Ishikawa (cell line): Measurements from ENCODE around the gene RNF220.
A peak's percentile ranks its signal among the peaks of the same experiment; 100 is the strongest.

Source experiments
- CEBPB ChIP-seq: IDR thresholded peaks from 2 replicates; pipeline ENCODE4 v1.6.1; 2012
- CREB1 ChIP-seq: IDR thresholded peaks from 2 replicates; pipeline ENCODE4 v1.6.1; 2012; ENCODE audit warnings: low read depth
- EGR1 ChIP-seq: IDR thresholded peaks from 2 replicates; pipeline ENCODE4 v1.6.1; 2012
- EP300 ChIP-seq: IDR thresholded peaks from 2 replicates; pipeline ENCODE4 v1.6.1; 2012; ENCODE audit warnings: borderline replicate concordance
- FOXM1 ChIP-seq: IDR thresholded peaks from 2 replicates; pipeline ENCODE4 v1.6.1; 2012; ENCODE audit warnings: low read depth, borderline replicate concordance
- MAX ChIP-seq: IDR thresholded peaks from 2 replicates; pipeline ENCODE4 v1.6.1; 2012
- NFIC ChIP-seq: IDR thresholded peaks from 2 replicates; pipeline ENCODE4 v1.6.1; 2012
- RAD21 ChIP-seq: IDR thresholded peaks from 2 replicates; pipeline ENCODE4 v1.6.1; 2012; ENCODE audit warnings: low read depth
- REST ChIP-seq: IDR thresholded peaks from 2 replicates; pipeline ENCODE4 v1.6.1; 2012; ENCODE audit warnings: low read depth, mild to moderate bottlenecking
- TAF1 ChIP-seq: IDR thresholded peaks from 2 replicates; pipeline ENCODE4 v1.6.1; 2012; ENCODE audit warnings: low read depth, mild to moderate bottlenecking
- TCF12 ChIP-seq: IDR thresholded peaks from 2 replicates; pipeline ENCODE4 v1.6.1; 2012; ENCODE audit warnings: low read depth
- TEAD4 ChIP-seq: IDR thresholded peaks from 2 replicates; pipeline ENCODE4 v1.6.1; 2012
- USF1 ChIP-seq: IDR thresholded peaks from 2 replicates; pipeline ENCODE4 v1.6.1; 2012
- YY1 ChIP-seq: IDR thresholded peaks from 2 replicates; pipeline ENCODE4 v1.6.1; 2012; ENCODE audit warnings: low read depth
- ZBTB7A ChIP-seq: IDR thresholded peaks from 2 replicates; pipeline ENCODE4 v1.6.1; 2012; ENCODE audit warnings: low read depth

The RNF220 gene

GRCh38 chr1:44421446-44421884, 16.4 kb downstream of the RNF220 start:
- TF ChIP-seq USF1, result no peak
- TF ChIP-seq TEAD4, result no peak
- TF ChIP-seq CEBPB, result no peak
- no peak for TF ChIP-seq RAD21
- no peak for TF ChIP-seq CREB1
- no peak for TF ChIP-seq FOXM1
- no peak for TF ChIP-seq MAX
- no peak for TF ChIP-seq TAF1
- TF ChIP-seq ZBTB7A, result no peak
- TF ChIP-seq EP300, result no peak
- TF ChIP-seq YY1, result no peak
- no peak for TF ChIP-seq NFIC
- TF ChIP-seq REST, result no peak
- no peak for TF ChIP-seq EGR1
- no peak for TF ChIP-seq TCF12

- TF ChIP-seq USF1, result no peak
Observed at GRCh38 chr1:44422161-44422560, 17.1 kb downstream of the RNF220 start.

GRCh38 chr1:44423591-44424537, 18.8 kb downstream of the RNF220 start:
- TF ChIP-seq ZBTB7A (no peak), NFIC (peak; percentile 93), TEAD4 (peak; percentile 51), TAF1 (no peak)

- TF ChIP-seq REST, result no peak
- TF ChIP-seq TCF12, result no peak
Observed at GRCh38 chr1:44424747-44425146, 19.7 kb downstream of the RNF220 start.

- no peak for TF ChIP-seq FOXM1
- TF ChIP-seq EGR1, result no peak
- no peak for TF ChIP-seq NFIC
- TF ChIP-seq CREB1, result no peak
- TF ChIP-seq CEBPB, result no peak
- TF ChIP-seq TAF1, result no peak
- TF ChIP-seq USF1, result no peak
- no peak for TF ChIP-seq TCF12
- no peak for TF ChIP-seq EP300
- TF ChIP-seq MAX, result no peak
- TF ChIP-seq TEAD4, result no peak
- no peak for TF ChIP-seq RAD21
- TF ChIP-seq REST, result no peak
- TF ChIP-seq YY1, result no peak
- no peak for TF ChIP-seq ZBTB7A
Observed at GRCh38 chr1:44425341-44426082, 20.5 kb downstream of the RNF220 start.
